Measurements from ENCODE around the gene CACNB1.

The CACNB1 gene

GRCh38 chr17:39123627-39124026, 73.8 kb downstream of the CACNB1 start:
- DNase-seq (ENCODE audit: low read depth), result no peak

All from T follicular helper cell (primary cell).